ENCODE results near the gene SLC25A21.
"Not testable (repeated sequence)": the region's sequence is repeated elsewhere in the genome, so short reads cannot be mapped to it uniquely, and the experiment has no call there.

SLC25A21 gene

DNA sequence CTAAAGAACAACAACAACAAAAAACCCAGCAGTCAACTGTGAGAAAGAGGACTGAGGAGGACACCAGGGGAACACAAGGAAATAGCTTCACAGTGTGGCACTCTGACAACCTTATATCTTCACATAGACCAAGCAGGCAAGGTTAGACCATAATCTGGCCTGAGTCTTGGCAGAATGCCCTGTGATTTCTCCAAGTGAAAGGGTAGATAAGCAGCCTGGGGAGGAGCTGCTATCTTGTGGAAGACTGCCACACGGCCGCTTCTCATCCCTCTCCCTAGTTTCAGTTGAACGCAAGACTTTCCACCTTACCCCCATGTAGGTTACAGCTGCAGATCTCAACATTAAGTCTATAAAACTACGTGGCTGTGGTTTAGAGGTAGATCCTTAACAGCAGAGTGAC is 3.7 kb downstream of the SLC25A21 start:
- DNase-seq (ENCODE audit: low read depth) = no peak
- no peak overlapping the region for H3K4me3 ChIP-seq (ENCODE audit: low read length)
- no peak for TF ChIP-seq CTCF (conservative IDR thresholded peaks at IDR 0.05; ENCODE audit: low read depth, low read length)

GRCh38 chr14:37167151-37168047 is 5.0 kb downstream of the SLC25A21 start:
- no peak for TF ChIP-seq CTCF (conservative IDR thresholded peaks at IDR 0.05; ENCODE audit: low read depth, low read length)
- DNase-seq (ENCODE audit: low read depth) = no peak
- no peak overlapping the region for H3K4me3 ChIP-seq (ENCODE audit: low read length)

GRCh38 chr14:37165794-37166193 is 6.6 kb downstream of the SLC25A21 start:
- no peak for TF ChIP-seq CTCF (conservative IDR thresholded peaks at IDR 0.05; ENCODE audit: low read depth, low read length)
- DNase-seq (ENCODE audit: low read depth) = no peak
- H3K4me3 ChIP-seq (ENCODE audit: low read length) = no peak overlapping the region

GRCh38 chr14:37162307-37162706 is 10.1 kb downstream of the SLC25A21 start:
- H3K4me3 ChIP-seq (ENCODE audit: low read length); DNase-seq (ENCODE audit: low read depth): not testable (repeated sequence)

GRCh38 chr14:37157987-37158386 is 14.4 kb downstream of the SLC25A21 start:
- no peak overlapping the region for H3K4me3 ChIP-seq (ENCODE audit: low read length)
- no peak for TF ChIP-seq CTCF (conservative IDR thresholded peaks at IDR 0.05; ENCODE audit: low read depth, low read length)
- no peak for DNase-seq (ENCODE audit: low read depth)

GRCh38 chr14:37153483-37153882 is 18.9 kb downstream of the SLC25A21 start:
- no peak for DNase-seq (ENCODE audit: low read depth)
- TF ChIP-seq CTCF (conservative IDR thresholded peaks at IDR 0.05; ENCODE audit: low read depth, low read length) = no peak
- H3K4me3 ChIP-seq (ENCODE audit: low read length) = no peak overlapping the region

GRCh38 chr14:37153005-37153404 is 19.4 kb downstream of the SLC25A21 start:
- H3K4me3 ChIP-seq (ENCODE audit: low read length) = no peak overlapping the region
- TF ChIP-seq CTCF (conservative IDR thresholded peaks at IDR 0.05; ENCODE audit: low read depth, low read length) = no peak
- no peak for DNase-seq (ENCODE audit: low read depth)
